Measurements from ENCODE around the gene SMCO4.

The SMCO4 gene

DNA sequence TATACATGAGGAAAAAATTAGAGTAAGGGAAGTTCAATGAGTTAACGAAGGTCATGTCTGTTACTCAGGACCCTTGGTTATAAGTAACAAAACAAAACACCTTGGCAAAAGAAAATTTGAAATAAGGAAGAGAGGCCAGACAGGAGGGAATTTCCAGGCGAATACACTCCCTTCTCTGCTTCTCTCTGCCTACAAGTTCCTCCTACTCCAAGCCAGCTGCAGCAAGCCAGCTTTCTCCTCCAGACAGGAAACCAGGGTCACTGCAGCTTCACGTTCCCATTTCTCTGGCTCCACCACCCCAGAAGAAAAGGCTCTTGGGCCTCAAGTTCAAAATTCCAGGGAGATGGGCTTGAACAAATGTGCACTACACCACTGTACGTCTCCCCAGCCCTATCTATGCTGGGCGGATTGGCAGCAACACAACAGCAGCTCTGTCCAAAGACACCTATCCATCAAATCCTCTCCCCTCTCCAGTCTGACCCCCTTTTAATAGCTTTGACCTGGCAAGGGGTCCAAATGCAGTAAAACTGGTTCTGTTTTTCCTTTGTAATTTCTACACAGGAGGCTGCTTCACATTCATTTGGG is 27.7 kb downstream of the SMCO4 start:
- H3K4me3 ChIP-seq (ENCODE audit: low read length): no peak overlapping the region
- no peak for TF ChIP-seq CTCF (conservative IDR thresholded peaks at IDR 0.05; ENCODE audit: low read length)
- no peak for DNase-seq (ENCODE audit: low read depth)

- no peak overlapping the region for H3K4me3 ChIP-seq (ENCODE audit: low read length)
- no peak for DNase-seq (ENCODE audit: low read depth)
- no peak for TF ChIP-seq CTCF (conservative IDR thresholded peaks at IDR 0.05; ENCODE audit: low read length)
Measured at GRCh38 chr11:93514712-93515111, 28.5 kb downstream of the SMCO4 start.

DNA sequence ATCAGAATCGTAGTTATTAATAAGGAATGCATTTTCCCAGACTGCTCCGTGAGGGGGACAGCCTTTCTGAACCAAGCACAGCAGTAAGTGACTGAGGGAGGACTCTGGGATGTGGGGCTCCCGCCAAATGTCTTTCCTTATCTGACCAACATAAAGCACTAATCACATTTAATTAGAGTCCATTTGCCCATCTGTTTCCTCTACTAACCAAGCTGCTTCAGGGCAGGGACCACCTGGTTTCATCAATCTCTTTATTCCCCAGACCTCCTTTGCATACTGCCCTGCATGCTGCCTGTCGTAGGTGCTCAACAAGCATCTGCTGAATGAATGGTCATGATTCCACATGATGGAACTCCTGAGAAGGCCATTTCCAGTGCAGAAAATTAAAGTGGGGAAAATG is 29.4 kb downstream of the SMCO4 start:
- H3K4me3 ChIP-seq (ENCODE audit: low read length): no peak overlapping the region
- no peak for DNase-seq (ENCODE audit: low read depth)
- no peak for TF ChIP-seq CTCF (conservative IDR thresholded peaks at IDR 0.05; ENCODE audit: low read length)

DNA sequence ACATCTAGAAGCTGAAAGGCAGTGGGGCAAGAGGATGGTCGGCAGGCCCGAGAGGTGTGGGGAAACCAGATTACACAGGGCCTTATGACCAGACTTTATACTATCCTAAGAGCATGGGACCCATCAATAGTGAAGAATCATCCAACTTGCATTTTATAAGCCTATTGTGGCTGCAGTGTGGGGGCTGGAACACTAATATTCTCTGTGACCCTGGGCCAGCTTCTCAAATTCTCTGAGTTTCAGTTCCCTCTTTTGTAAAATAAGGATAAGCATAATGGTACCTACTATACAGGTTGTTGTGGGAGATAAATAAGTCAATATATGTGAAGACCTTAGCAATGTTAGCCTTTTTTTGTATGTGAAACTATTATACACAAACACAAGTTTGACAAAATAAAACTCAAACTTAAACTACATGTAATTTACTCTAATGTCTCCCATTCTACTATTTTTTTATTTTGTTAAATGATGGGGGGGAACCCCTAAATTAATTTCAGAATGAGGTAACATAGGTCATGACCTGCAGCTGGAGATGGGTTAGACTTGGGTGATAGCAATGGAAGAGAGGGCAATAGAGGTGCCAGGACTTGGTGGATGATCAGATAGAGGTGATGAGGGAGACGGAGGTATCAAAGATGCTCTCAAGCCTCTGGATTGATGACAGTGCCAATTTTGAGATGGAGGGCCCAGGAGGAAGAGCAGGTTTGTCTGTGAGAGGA is 30.1 kb downstream of the SMCO4 start:
- no peak for TF ChIP-seq CTCF (conservative IDR thresholded peaks at IDR 0.05; ENCODE audit: low read length)
- no peak for DNase-seq (ENCODE audit: low read depth)
- no peak overlapping the region for H3K4me3 ChIP-seq (ENCODE audit: low read length)

DNA sequence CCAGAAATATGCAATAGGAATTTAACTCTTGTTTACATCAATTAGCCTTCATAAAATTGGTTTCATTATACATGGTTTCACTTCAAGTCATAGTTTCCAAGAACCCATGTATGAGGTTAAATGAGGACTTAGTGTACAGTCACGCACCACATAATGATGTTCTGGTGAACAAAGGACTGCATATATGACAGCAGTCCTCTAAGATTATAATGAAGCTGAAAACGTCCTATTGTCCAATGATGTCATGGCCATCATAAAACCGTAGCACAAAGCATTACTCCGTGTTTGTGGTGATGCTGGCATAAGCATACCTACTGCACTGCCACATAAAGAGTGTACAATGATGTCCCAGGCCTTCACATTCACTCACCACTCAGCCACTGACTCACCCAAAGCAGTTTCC is 31.1 kb downstream of the SMCO4 start:
- TF ChIP-seq CTCF (conservative IDR thresholded peaks at IDR 0.05; ENCODE audit: low read length): no peak
- DNase-seq (ENCODE audit: low read depth): no peak
- H3K4me3 ChIP-seq (ENCODE audit: low read length): no peak overlapping the region

DNA sequence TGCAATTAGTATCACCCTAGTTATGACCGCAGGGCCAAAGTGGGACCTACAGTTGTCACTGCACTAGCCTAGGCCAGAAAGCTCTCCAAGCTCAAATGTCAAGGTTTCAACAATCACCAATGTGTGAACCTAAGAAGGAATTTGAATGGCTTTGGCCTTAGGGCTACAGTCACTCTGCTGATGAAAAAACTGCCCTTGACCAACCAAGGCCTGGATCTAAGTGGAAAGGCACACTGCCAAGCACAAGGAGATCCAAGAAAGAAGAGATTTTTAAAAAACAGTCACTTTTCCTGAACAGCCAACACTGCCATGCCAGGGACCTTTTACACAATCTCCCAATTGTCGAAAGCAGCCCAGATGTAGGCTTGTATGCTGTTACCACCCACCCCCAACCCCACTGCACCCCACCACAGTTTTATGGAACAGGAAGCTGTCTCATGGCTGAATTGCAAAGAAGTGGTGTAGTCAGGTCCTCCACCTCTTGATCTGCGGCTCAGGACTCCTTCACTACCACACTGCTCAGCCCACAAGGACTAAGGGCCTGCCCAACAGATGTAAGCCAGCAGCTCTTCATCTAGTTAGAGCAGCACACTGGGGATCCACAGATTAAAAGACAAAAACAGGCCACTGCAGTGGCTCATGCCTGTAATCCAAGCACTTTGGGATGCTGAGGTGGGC is 32.9 kb downstream of the SMCO4 start:
- H3K4me3 ChIP-seq (ENCODE audit: low read length): no peak overlapping the region
- DNase-seq (ENCODE audit: low read depth): peak; percentile 19
- no peak for TF ChIP-seq CTCF (conservative IDR thresholded peaks at IDR 0.05; ENCODE audit: low read length)

DNA sequence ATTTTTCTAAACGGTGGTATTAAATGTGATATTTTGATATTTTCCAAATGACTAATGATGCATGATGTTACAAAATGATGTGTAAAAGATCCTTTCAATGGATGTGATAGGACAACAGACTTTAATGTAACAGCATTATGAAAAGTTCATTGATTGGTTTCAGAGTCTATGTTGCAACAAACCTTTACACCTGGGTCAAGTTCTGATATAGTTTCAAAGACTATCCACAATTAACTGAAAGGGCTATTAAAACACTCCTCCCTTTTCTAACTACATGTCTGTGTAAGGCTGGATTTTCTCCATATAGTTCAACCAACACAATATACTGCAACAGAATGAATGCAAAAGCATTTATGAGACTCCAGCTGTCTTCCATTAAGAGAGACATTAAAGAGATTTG is 35.7 kb downstream of the SMCO4 start:
- no peak for TF ChIP-seq CTCF (conservative IDR thresholded peaks at IDR 0.05; ENCODE audit: low read length)

More for the DNA sequence above, 35.7 kb downstream of the SMCO4 start:
- DNase-seq (ENCODE audit: low read depth): no peak
- no peak overlapping the region for H3K4me3 ChIP-seq (ENCODE audit: low read length)

Measured in AG10803 (cell line).